ENCODE results near the gene DUT. TPM values are rescaled to one million over a fixed set of nuclear protein-coding genes. Genes with fewer than 3 reads are reported as not detected.
"Not testable (repeated sequence)": the region's sequence is repeated elsewhere in the genome, so short reads cannot be mapped to it uniquely, and the experiment has no call there.

The DUT gene
- total RNA-seq (2014; rRNA removed; shearing (Covaris generic)), result 125 and 148 TPM in 2 replicates

DNA sequence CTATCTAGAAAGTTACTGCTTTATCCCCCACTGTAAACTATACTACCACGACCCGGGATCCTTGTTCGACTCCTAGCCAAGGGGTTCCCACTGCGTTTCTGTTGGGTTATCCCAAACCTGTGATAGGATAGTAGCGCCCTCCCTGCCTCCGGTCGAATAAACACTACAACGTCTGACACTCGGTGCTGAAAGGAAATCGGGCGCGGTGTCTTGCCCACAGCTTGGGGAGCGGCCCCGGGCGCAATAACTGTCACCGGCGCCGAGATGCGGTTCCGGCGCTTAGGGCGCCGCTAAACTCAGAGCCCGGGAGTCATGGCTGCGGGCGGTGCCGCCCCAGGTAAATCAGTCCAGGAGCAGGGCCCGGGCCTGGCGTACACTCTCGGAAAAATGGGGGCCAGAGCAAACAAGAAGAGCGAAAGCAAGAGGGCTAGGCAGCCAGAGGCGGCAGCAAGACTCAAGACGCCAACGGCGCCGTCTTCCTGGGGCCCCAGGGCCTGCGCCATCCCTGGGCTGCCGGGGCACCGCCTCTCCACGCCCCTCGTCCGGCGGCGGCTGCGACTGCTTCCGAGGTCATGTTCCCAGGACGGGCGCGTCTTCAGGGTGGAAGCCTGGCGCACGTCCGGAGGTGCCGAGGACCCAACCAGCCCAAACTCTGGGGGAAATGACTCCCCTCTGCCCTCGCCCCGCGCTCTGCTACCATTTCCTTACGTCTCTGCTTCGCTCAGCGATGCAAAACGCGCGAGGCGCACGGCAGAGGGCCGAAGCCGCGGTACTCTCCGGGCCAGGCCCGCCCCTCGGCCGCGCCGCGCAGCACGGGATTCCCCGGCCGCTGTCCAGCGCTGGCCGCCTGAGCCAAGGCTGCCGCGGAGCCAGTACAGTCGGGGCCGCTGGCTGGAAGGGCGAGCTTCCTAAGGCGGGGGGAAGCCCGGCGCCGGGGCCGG lies at the start of gene DUT:
DUT (plus strand) TSS at position 575 of the 941 bp plus-strand sequence; CDS start at position 662, 87 bp downstream.
- DNase-seq (ENCODE audit: low spot score), result peak; percentile 54

DNA sequence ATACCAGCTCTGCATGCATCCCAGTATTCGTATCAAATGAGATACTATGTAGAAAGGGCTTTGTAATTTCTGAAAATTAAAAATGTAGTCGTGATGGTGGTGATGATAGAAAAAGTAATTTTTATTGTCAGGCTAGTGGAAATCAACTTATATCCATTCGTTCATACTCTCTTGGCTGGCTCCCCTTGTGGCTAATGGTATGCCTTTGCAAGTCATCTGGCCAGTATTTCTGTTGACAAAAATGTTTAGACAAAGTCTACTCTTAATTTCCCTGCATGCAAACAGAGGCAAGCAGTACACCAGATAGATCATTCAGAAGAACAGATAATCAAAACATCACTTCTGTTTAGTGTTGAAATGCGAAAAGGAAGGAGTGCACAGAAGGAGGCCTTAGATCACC lies 49.6 kb upstream of the DUT start:
- DNase-seq (ENCODE audit: low spot score), result no peak

DNA sequence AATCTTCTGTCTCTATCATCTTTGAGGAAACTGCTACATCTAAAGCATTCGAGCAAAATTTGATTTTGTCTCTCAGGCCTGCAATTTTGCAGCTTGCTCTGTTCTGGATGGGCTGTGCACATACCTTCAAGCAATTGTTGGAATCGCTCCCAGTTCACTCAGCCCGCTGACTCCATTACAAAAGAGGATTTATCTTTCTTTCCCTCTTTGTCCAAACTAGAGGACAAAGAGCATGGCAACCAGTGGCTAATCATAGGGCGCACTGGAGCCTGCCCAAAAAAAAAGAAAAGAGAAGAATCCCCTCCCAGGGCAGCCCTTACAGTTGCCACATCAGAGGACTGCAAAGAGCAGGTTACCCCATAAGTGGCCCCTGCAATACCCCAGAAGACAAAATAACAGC lies 49.0 kb upstream of the DUT start:
- no peak for DNase-seq (ENCODE audit: low spot score)

DNA sequence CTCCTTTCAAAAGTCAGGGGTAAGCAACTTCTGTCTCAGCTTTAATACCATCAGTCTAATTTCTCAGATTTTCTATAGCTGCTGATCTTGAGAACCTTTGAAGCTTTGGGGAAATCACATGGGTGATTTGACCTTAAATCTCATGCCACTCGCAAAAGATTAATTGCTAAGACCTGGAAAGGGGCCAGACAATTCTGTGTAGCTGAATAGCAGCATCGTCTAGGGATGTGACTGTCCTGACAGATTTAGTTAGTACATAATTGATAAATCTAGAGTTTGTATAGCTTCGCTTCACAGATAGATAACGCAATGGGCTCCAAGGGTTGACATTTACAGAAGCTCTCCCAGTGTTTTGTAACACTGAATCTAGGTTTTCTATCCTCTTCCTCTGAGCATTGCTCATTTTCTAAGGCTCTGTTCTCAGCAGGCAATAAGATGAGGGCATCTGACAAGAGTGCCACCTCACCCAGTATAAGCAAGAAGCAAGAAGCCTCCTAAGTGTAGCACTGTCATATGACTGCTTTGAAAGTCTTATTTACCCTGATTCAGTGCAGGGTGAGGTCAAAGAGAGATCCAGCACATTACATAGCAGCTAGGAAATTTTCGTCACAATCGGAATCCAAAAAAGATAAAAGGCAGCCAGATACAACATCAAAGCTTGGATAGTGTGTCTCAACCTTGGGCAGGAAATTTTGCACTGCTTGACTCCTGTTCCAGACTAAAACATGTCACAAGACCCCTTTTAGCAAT lies 47.7 kb upstream of the DUT start:
- DNase-seq (ENCODE audit: low spot score), result no peak

DNA sequence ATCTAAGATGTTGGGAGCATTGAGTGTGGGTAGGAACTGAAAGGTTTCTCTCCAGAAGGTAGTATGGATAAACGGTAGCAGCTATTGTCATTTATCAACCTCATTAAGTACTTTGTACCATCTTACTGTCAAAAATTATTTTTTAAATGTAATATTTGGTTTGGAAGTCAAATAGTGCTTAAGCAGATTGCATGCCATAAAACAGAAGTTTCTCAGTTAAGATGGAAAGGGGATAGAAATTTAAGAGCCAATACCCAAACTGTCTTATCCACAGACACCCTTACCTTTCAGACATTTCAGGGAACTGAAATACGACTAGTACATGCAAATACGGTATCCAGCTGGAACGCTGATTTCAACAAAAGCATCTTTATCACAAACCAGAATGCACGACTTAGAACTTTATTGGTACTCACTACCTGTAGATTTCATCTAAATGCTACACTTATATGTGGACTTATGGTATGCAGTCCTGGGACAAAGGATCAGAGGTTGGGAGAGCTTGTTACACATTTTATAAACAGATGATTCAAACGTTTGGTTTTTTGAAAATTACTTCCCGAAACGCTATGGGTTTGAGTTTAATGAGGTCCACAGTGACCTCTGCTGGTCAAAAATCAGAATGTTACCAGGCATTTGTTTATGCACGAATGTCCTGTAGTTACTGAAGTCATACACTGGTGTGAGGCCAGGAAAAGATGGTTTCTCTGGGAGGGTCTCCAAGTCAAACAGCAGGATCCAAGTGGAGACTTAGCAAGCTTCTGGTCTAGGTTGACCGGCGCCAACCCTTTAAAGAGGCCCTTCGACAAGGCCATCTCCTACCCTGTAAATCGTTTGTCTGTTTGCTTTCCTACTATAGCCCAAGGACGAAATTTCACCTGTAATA lies 45.7 kb upstream of the DUT start:
- DNase-seq (ENCODE audit: low spot score), result peak; percentile 64

DNA sequence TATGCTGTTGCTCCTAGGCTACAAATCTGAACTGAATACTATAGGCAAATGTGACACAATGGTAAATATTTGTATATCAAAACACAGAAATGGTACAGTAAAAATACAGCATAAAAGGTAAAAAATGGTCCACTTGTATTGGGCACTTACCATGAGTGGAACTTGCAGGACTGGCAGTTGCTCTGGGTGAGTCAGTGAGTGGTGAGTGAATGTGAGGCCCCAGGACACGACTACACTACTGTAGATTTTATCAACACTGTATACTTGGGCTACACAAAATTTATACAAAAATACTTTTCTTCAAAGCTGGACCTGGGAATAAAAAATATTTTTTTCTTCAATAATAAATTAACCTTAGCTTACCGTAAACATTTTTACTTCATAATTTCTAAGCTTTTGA lies 41.6 kb upstream of the DUT start:
- DNase-seq (ENCODE audit: low spot score), result no peak

DNA sequence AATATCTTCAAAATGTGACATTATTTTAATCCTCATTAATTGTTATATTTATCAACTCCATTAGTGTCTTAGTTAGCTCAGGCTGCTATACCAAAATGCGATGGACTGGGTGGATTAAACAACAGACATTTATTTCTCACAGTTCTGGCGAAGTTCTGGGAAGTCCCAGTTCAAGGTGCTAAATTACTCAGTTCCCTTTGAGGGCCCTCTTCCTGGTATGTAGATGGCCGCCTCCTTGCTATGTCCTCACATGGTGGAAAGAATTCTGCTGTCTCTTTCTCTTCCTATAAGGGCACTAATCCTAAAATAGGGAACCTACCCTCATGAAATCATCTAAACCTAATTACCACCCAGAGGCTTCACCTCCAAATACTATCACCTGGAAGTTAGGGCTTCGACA lies 38.8 kb upstream of the DUT start:
- DNase-seq (ENCODE audit: low spot score), result no peak

DNA sequence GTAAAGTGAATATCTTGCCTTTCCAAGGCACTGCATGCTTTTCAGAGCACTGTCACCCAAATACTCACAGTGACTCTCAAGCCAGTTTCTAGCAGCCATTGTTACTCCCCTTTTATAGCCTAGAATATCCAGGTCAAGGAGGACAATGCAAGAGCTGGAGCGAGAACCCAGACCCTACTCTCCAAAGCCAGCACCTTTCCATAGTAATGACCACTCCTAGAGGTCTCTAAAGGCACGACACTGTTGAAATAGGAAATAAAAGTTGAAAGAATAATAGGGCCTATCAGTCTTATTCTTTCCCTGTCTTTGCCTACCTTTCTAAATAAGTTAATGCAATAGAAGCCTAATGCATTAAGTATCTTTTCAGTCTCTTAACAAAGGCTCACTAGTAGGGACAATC lies 33.6 kb upstream of the DUT start:
- DNase-seq (ENCODE audit: low spot score), result no peak

DNA sequence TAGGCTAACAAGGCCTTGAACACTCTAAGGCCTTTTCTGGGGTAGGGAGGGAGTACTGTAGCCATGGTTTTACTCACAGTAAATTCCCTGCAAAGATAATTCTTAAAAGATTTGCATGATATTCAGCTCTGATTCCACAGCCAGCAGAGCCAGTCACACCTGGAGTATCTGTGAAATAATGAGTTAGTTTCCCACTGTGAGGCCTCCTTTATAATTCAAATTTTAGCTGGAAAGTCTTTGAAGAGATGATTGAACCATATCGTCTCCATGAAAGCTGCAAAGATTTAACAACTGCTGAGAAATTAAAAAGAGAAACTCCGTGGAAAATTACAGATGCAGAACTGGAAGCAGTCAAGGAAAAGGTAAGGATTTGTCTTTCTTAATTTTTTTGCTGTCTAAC lies 32.3 kb upstream of the DUT start:
- no peak for DNase-seq (ENCODE audit: low spot score)

DNA sequence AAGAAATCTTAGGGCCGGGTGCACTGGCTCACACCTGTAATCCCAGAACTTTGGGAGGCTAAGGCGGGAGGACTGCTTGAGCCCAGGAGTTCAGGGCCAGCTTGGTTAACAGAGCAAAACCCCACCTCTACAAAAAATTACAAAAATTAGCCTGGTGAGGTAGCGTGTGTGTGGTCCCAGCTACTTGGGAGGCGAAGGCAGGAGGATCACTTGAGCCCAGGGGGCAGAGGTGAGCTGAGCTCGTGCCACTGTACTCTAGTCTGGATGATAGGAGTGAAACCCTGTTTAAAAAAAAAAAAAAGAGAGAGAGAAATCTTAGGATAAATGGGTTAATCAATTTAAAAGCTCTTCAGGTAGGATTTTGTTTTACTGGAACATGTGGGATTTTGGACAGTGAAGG lies 31.2 kb upstream of the DUT start:
- DNase-seq (ENCODE audit: low spot score), result no peak

DNA sequence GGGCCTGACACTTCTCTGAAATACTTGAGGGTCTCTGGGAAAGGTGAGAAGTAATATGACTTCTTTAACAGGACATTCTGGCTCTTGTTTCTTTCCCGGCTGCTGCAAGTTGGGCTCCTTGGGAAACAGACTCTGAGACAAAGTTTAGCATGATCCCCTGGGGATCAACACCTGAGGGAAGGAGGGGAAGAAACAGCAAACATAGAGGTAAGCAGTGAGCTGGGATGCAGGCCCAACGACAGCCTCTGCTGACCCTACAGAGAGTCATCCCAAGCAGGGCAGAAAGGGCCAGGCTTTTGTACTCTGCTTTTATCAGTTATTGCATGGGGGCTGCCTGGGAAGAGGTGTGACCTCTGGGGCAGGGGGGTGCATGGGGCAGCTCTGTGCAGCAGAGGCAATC lies 26.8 kb upstream of the DUT start:
- DNase-seq (ENCODE audit: low spot score), result no peak

DNA sequence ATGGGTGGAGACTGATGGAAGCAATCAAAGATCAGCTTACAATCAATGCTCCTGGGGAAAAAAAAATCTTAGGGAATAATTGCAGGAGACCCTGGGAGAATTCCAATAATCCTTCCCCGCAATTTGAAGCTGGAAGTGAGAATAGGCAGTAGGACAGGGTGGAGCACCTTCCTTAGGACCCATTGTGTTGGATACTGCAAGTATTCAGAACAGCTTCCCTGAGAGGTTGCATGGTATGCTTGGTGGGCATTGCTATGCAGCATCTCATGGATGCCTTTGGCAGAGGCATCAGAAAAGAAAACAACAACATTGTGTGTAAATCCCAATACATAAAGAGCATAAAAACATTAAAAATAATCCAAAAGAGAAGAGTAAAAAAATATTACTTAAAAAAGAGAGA lies 24.6 kb upstream of the DUT start:
- DNase-seq (ENCODE audit: low spot score), result no peak

DNA sequence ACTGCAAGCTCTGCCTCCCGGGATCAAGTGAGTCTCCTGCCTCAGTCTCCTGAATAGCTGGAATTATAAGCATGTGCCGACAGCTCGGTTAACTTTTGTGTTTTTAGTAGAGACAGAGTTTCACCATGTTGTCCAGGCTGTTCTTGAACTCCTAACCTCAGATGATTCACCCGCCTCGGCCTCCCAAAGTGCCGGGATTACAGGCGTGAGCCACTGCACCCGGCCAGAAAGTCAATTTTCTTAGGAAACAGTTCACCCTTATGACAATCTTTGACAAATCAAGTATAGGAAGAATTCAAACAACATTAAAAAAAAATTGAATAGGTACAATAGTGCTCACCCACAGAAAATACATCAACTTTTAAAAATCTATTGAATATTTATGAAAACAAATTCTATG lies 23.6 kb upstream of the DUT start:
- DNase-seq (ENCODE audit: low spot score), result no peak

DNA sequence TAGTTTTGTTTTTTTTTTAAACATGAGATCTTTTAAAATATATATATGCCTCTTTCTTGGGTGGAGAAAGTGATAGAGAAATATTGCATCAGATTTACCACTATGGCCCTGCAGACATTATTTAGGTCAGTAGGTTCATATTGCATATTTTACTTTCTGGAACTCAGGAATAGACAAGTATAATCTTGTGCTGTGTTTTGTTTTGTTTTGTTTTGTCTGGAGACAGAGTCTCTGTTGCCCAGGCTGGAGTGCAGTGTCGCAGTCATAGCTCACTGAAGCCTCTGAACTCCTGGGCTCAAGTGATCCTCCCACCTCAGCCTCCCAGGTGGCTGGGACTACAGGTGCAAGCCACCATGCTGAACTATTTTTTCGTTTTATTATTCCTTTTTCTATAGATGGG lies 21.5 kb upstream of the DUT start:
- no peak for DNase-seq (ENCODE audit: low spot score)

DNA sequence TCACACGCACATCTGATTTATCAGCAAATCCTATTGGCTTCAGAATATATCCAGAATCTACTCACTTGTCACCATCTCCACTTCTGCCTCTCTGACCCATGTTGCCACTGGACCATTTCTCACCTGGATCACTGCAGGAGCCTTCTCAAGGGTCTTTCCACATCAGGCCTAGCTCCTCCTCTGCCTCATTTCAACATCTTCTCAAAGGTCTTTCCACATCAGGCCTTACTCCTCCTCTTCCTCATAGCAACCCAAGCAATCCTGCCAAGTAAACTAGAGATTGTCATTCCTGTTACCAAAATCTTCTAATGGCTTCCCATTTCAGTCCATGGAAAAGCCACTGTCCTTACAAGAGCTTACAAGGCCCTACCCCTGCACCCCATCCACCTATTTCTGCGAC lies 18.0 kb upstream of the DUT start:
- DNase-seq (ENCODE audit: low spot score), result no peak

DNA sequence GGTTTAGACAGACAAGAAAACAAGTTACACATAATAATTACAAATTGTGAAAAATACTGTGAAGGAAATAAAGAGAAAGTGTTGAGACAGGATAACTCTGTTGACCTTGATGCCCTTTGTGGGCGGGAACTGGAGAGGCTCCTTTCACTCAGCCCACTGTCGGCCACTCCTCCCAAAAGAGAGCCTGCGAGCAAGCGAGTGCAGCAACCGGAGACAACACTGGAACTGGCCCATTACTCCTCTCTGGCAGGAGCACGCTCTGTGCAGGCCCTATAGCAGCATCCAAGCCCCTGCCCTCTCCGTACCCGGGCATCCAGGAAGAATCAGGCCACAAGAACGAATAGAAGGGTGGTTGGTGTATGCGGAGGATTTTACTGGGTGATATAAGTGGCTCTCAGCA lies 16.2 kb upstream of the DUT start:
- no peak for DNase-seq (ENCODE audit: low spot score)

DNA sequence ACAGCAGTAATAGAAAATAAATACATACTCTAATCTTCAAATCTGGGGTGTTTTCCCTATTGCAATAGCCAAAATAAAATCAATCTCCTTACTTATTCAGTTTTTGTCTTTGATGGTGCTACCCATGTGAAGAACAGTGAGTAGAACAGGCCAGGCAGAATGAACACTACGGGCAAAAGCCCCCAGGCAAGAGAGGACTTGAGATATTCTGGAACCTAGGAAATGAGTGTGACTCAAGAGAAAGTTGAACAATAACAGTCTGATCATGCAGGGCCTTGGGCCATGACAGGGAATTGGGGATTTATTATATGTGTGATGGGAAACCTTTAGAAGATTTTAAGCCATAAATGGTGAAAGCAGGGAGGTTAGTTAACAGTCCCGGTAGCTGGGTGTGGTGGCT lies 14.0 kb upstream of the DUT start:
- no peak for DNase-seq (ENCODE audit: low spot score)

DNA sequence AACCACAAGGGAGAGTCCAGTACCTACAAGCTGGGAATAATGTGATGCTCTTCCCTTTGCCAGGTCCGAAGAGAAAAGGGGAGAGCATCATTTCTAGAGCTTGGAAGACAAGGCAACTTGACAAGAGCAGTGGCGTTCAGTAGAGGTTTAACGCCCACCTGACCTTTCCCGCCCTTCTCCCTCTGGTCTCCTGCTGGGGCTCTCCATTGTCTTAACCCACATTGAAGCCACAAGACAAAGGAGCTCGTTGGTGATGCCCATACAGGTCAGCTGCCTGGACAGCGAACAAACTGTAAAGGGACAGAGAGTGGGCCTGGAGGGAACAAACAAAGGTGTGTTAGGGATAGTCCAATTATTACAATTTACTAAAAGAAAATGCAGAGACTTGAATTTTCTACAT lies 13.1 kb upstream of the DUT start:
- DNase-seq (ENCODE audit: low spot score), result no peak

DNA sequence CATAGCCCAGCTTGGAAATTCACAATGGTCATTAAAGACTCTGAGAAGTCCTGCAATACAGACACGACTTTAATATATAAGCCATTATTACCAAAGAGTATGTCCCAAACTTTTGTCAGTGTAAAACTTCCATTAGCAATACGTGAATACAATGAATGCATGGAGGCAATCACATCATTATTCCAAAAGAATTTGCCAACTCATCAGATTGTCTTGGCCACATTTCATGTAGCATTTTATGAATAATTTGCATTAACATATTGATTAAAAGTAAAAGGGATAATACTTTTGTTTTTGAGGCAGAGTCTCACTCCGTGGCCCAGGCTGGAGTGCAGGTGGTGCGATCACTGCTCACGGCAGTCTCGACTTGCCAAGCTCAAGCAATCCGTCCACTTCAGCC lies 7.9 kb upstream of the DUT start:
- no peak for DNase-seq (ENCODE audit: low spot score)

DNA sequence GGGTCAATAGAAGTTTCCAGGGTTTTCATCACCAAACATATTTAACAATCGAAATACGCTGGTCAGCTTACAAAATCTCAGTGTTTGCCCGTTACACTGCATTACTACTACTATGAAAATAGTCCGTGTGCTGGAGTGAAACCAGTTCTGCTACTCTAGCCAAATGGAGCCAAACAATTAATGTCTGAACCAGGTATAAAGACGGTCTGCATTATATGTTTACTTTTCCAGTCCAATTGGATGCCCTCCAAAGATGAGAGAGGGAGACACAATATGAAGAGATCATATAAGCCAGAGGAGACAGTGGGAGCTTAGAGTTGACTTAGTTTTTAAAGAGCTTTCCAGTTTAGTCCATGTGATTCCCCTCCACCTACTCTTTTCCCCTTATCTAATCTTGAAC lies 6.3 kb upstream of the DUT start:
- no peak for DNase-seq (ENCODE audit: low spot score)

DNA sequence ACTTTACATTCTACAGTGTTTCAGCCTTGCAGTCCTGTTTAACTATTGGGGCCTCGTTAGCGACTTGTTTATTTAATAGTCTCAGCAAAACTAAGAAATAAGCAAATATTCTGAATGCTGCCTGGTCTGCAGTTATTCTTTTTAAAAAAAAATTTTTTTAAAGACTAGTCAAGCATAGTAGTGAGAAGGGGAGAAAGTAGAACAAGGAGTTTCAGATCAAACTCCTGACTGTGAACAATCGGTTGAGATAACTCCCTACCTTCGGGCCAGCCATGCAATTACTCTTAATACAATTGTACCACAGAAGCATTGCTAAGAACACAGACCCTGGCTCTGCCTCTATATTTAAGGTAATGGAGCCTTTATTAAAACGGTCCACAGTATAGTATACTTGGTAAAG lies 5.8 kb upstream of the DUT start:
- no peak for DNase-seq (ENCODE audit: low spot score)

DNA sequence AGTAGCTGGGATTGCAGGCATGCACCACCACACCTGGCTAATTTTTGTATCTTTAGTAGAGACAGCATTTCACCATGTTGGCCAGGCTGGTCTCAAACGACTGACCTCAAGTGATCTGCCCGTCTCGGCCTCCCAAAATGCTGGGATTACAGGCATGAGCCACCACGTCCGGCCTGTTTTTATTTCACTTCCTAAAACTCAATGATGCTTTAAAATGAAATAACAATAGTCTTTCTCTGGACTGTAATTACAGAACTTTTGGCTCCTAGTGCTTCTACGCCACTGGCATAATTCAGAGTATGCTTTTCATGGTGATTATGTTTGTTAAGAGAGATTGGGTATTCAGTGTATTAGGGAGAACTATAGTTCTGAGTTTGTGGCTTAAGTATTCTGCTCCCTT lies 5.0 kb upstream of the DUT start:
- not testable (repeated sequence) for DNase-seq (ENCODE audit: low spot score)

All from A172 (cell line).